HEK293 (cell line): Measurements from ENCODE around the gene DCST2.

ENCODE experiments used
- CTCF ChIA-PET: fragments of 350-600 bp; formaldehyde crosslinking; extraction: SDS; loops from one replicate; lab custom pipeline; 2021; ENCODE audit warnings: antibody characterized with exemption; lab: Yijun Ruan, JAX
- POLR2A ChIA-PET: fragments of 300-600 bp; formaldehyde crosslinking; extraction: SDS; loops from one replicate; lab custom pipeline; 2020; ENCODE audit warnings: antibody characterized with exemption, inconsistent platforms; lab: Yijun Ruan, JAX
- H3K27ac ChIP-seq: fragments of 200-500 bp; sonication (Bioruptor generic); 2 replicates; pipeline ENCODE4 v1.5.1; 2014; ENCODE audit warnings: low read depth, low read length, control low read depth, inconsistent platforms; ENCODE audit errors: extremely low read depth
- H3K36me3 ChIP-seq, 2 experiments: fragments of 200-500 bp in 1 of 2; sonication (Bioruptor generic) in 1 of 2; 1 replicate in 1 of 2; 2 replicates in 1 of 2; pipeline ENCODE4 v1.5.1; 2014 to 2017; ENCODE audit warnings: inconsistent platforms in 2 of 2, low read length in 2 of 2; ENCODE audit not compliant: control insufficient read depth in 2 of 2, insufficient read depth in 1 of 2
- H3K4me1 ChIP-seq: fragments of 200-500 bp; sonication (Bioruptor generic); 2 replicates; pipeline ENCODE4 v1.5.1; 2014; ENCODE audit warnings: mild to moderate bottlenecking, low read length, inconsistent platforms; ENCODE audit not compliant: control insufficient read depth, insufficient read depth
- H3K4me3 ChIP-seq: 2 replicates; pipeline ENCODE4 v1.5.1; 2011; ENCODE audit warnings: low read depth, mild to moderate bottlenecking, control low read depth, low read length, moderate library complexity
- H3K9me3 ChIP-seq: fragments of 200-500 bp; sonication (Bioruptor generic); 2 replicates; pipeline ENCODE4 v1.5.1; 2014; ENCODE audit warnings: low read depth, low read length, inconsistent platforms; ENCODE audit not compliant: control insufficient read depth, insufficient read depth
- GLIS1 ChIP-seq: fragments of 450-650 bp; formaldehyde crosslinking; IDR thresholded peaks from 2 replicates; pipeline ENCODE4 v1.5.1; 2016; ENCODE audit warnings: missing biosample characterization, missing genetic modification characterization
- GLIS2 ChIP-seq: fragments of 450-650 bp; formaldehyde crosslinking; IDR thresholded peaks from 2 replicates; pipeline ENCODE4 v1.5.1; 2016; ENCODE audit warnings: missing biosample characterization, missing genetic modification characterization
- HIC1 ChIP-seq: fragments of 450-650 bp; formaldehyde crosslinking; IDR thresholded peaks from 2 replicates; pipeline ENCODE4 v1.5.1; 2016; ENCODE audit warnings: missing biosample characterization, missing genetic modification characterization
- ZBTB11 ChIP-seq: fragments of 450-650 bp; formaldehyde crosslinking; conservative IDR thresholded peaks from 2 replicates; pipeline ENCODE4 v1.5.1; 2016; ENCODE audit warnings: low read depth, missing biosample characterization, missing genetic modification characterization
- ZBTB20 ChIP-seq: fragments of 450-650 bp; formaldehyde crosslinking; IDR thresholded peaks from 2 replicates; pipeline ENCODE4 v1.5.1; 2016; ENCODE audit warnings: missing biosample characterization, missing genetic modification characterization
- ZBTB44 ChIP-seq: fragments of 450-650 bp; IDR thresholded peaks from 2 replicates; pipeline ENCODE4 v1.5.1; 2018; ENCODE audit warnings: missing biosample characterization, mild to moderate bottlenecking, missing genetic modification characterization
- ZEB2 ChIP-seq: fragments of 450-650 bp; formaldehyde crosslinking; IDR thresholded peaks from 2 replicates; pipeline ENCODE4 v1.5.1; 2016; ENCODE audit warnings: missing biosample characterization, missing genetic modification characterization
- ZIC2 ChIP-seq: fragments of 450-650 bp; formaldehyde crosslinking; IDR thresholded peaks from 2 replicates; pipeline ENCODE4 v1.5.1; 2016; ENCODE audit warnings: missing biosample characterization, missing genetic modification characterization
- ZNF157 ChIP-seq: fragments of 450-650 bp; formaldehyde crosslinking; IDR thresholded peaks from 2 replicates; pipeline ENCODE4 v1.5.1; 2016; ENCODE audit warnings: missing biosample characterization, missing genetic modification characterization
- ZNF202 ChIP-seq: fragments of 450-650 bp; formaldehyde crosslinking; IDR thresholded peaks from 2 replicates; pipeline ENCODE4 v1.5.1; 2016; ENCODE audit warnings: missing biosample characterization, missing genetic modification characterization, borderline replicate concordance
- ZNF223 ChIP-seq: fragments of 450-650 bp; formaldehyde crosslinking; IDR thresholded peaks from 2 replicates; pipeline ENCODE4 v1.5.1; 2016; ENCODE audit warnings: missing biosample characterization, missing genetic modification characterization
- ZNF560 ChIP-seq: fragments of 450-650 bp; formaldehyde crosslinking; IDR thresholded peaks from 2 replicates; pipeline ENCODE4 v1.5.1; 2017; ENCODE audit warnings: missing biosample characterization, missing genetic modification characterization, borderline replicate concordance
- ZNF600 ChIP-seq: fragments of 450-650 bp; formaldehyde crosslinking; IDR thresholded peaks from 2 replicates; pipeline ENCODE4 v1.5.1; 2016; ENCODE audit warnings: missing biosample characterization, missing genetic modification characterization
- ZNF639 ChIP-seq: fragments of 450-650 bp; formaldehyde crosslinking; IDR thresholded peaks from 2 replicates; pipeline ENCODE4 v1.5.1; 2016; ENCODE audit warnings: missing biosample characterization, missing genetic modification characterization
- ZNF704 ChIP-seq: fragments of 450-650 bp; formaldehyde crosslinking; IDR thresholded peaks from 2 replicates; pipeline ENCODE4 v1.5.1; 2016; ENCODE audit warnings: missing biosample characterization, missing genetic modification characterization
- ZNF777 ChIP-seq: fragments of 450-650 bp; formaldehyde crosslinking; IDR thresholded peaks from 2 replicates; pipeline ENCODE4 v1.5.1; 2017; ENCODE audit warnings: missing biosample characterization, missing genetic modification characterization, borderline replicate concordance
- ZNF830 ChIP-seq: fragments of 450-650 bp; IDR thresholded peaks from 2 replicates; pipeline ENCODE4 v1.5.0; 2018; ENCODE audit warnings: missing biosample characterization, missing genetic modification characterization, low read depth, mild to moderate bottlenecking, moderate library complexity
- ZNF837 ChIP-seq: fragments of 450-650 bp; formaldehyde crosslinking; IDR thresholded peaks from 2 replicates; pipeline ENCODE4 v1.5.1; 2016; ENCODE audit warnings: missing biosample characterization, missing genetic modification characterization
- ZSCAN18 ChIP-seq: fragments of 450-650 bp; formaldehyde crosslinking; IDR thresholded peaks from 2 replicates; pipeline ENCODE4 v1.5.1; 2016; ENCODE audit warnings: missing biosample characterization, missing genetic modification characterization
- ZSCAN23 ChIP-seq: fragments of 450-650 bp; formaldehyde crosslinking; IDR thresholded peaks from 2 replicates; pipeline ENCODE4 v1.5.1; 2016; ENCODE audit warnings: missing biosample characterization, missing genetic modification characterization
- ZSCAN4 ChIP-seq: fragments of 450-650 bp; formaldehyde crosslinking; IDR thresholded peaks from 2 replicates; pipeline ENCODE4 v1.5.1; 2017; ENCODE audit warnings: missing biosample characterization, missing genetic modification characterization

The DCST2 gene

GRCh38 chr1:155078469-155079209 lies 45.1 kb upstream of the DCST2 start, which contains the start of gene EFNA3 (continued):
- TF ChIP-seq ZNF704 (tag by site-specific recombination) (no peak), ZNF777 (no peak), ZNF837 (tag by site-specific recombination) (no peak), ZNF830 (no peak), ZEB2 (tag by site-specific recombination) (0 out of 2 replicates have a peak, but pooled peaks have one; percentile 35), ZNF202 (tag by site-specific recombination) (no peak)

GRCh38 chr1:155077758-155078445 lies 44.3 kb upstream of the DCST2 start:
- no peak overlapping the region for H3K4me3 ChIP-seq
- H3K27ac ChIP-seq = no peak overlapping the region
- TF ChIP-seq ZIC2 = peak; percentile 83
- TF ChIP-seq ZNF157 = no peak
- no peak for TF ChIP-seq ZBTB44 (tag by site-specific recombination)
- TF ChIP-seq ZSCAN4 (tag by site-specific recombination) = peak; percentile 71; the same call in 1 of the 2 replicates
- TF ChIP-seq HIC1 (tag by site-specific recombination) = 0 out of 2 replicates have a peak, but pooled peaks have one; percentile 32
- TF ChIP-seq ZNF639 = peak; percentile 15; the same call in 1 of the 2 replicates
- TF ChIP-seq ZBTB11 (tag by site-specific recombination) = no peak
- 0 out of 2 replicates have a peak, but pooled peaks have one; percentile 9 for TF ChIP-seq ZEB2 (tag by site-specific recombination)
- TF ChIP-seq ZBTB20 (tag by site-specific recombination) = peak; percentile 32; the same call in 1 of the 2 replicates
- TF ChIP-seq GLIS2 (tag by site-specific recombination) = peak; percentile 39; the same call in 1 of the 2 replicates
- TF ChIP-seq ZNF600 = peak; percentile 68
- TF ChIP-seq GLIS1 (tag by site-specific recombination) = peak; percentile 96
- TF ChIP-seq ZSCAN18 (tag by site-specific recombination) = no peak
- TF ChIP-seq ZNF223 (tag by site-specific recombination) = no peak
- TF ChIP-seq ZNF560 (tag by site-specific recombination) = no peak
- 0 out of 2 replicates have a peak, but pooled peaks have one; percentile 11 for TF ChIP-seq ZSCAN23 (tag by site-specific recombination)

More at GRCh38 chr1:155077758-155078445, 44.3 kb upstream of the DCST2 start:
- no peaks in the 10 kb centered on the region for H3K36me3 ChIP-seq
- H3K9me3 ChIP-seq = no peaks in the 10 kb centered on the region
- ChIA-PET POLR2A (interaction anchor here (0.6 to 2.6 kb wide), 4 partner anchors 13 to 1156 kb away, joined by 3 to 8 read pairs (median 6); partner anchors contain the start of genes ADAM15 and PMVK), CTCF (interaction anchor here (0.7 to 1.7 kb wide), 6 partner anchors 14 to 307 kb away, joined by 3 to 8 read pairs (median 4); partner anchors contain the start of gene EFNA4)
- peaks cover 9% of the 10 kb centered on the region; the same call in 1 of the 2 replicates for H3K4me1 ChIP-seq
